Measurements from ENCODE around the gene PPP2R1B.

PPP2R1B gene

DNA sequence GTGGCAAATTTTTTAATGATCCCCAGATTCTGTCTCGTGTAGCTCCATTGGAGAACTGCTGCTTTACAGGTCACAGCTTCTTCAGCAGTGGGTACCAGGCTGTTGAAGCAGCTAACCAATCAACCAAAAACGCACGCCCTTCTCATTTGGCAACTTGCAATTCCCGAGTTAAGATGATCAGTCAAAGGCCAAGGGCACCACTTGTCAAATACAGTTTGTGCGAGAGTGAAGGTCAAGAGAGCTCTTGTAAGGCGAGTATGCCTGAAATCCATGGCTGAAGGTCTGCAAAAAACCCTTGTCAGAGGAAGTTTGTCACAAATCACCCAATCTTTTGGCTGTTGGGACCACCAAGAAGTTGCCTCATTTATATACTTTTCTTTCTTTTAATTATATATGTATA is 12.9 kb upstream of the PPP2R1B start:
- TF ChIP-seq EZH2phosphoT487 (IDR thresholded peaks at IDR 0.05; ENCODE audit: borderline replicate concordance, low read length) = no peak
- TF ChIP-seq, protein P1, sequence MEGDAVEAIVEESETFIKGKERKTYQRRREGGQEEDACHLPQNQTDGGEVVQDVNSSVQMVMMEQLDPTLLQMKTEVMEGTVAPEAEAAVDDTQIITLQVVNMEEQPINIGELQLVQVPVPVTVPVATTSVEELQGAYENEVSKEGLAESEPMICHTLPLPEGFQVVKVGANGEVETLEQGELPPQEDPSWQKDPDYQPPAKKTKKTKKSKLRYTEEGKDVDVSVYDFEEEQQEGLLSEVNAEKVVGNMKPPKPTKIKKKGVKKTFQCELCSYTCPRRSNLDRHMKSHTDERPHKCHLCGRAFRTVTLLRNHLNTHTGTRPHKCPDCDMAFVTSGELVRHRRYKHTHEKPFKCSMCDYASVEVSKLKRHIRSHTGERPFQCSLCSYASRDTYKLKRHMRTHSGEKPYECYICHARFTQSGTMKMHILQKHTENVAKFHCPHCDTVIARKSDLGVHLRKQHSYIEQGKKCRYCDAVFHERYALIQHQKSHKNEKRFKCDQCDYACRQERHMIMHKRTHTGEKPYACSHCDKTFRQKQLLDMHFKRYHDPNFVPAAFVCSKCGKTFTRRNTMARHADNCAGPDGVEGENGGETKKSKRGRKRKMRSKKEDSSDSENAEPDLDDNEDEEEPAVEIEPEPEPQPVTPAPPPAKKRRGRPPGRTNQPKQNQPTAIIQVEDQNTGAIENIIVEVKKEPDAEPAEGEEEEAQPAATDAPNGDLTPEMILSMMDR (IDR thresholded peaks at IDR 0.05; ENCODE audit: low read depth, low read length, poor library complexity, severe bottlenecking) = no peak
- Histone ChIP-seq H3K4me3 (ENCODE audit: low read length) (no peak overlapping the region), H3K9me2 (replicated peaks; ENCODE audit: control insufficient read depth, low read length) (no peaks in the 10 kb centered on the region), H3K4me1 (ENCODE audit: control insufficient read depth, low read length) (peaks cover 17% of the 10 kb centered on the region), H3K9me3 (ENCODE audit: control insufficient read depth, insufficient read depth, low read length) (no peaks in the 10 kb centered on the region), H3K79me2 (ENCODE audit: control insufficient read depth, low read length) (no peaks in the 10 kb centered on the region), H3K27me3 (ENCODE audit: control insufficient read depth, low read length) (no peaks in the 10 kb centered on the region), H3K36me3 (ENCODE audit: control insufficient read depth, low read length) (no peaks in the 10 kb centered on the region), H3K27ac (ENCODE audit: low read depth, low read length) (no peak overlapping the region), H4K20me1 (ENCODE audit: control insufficient read depth, insufficient read depth, low read depth, low read length) (no peaks in the 10 kb centered on the region), H3F3A (ENCODE audit: control insufficient read depth, insufficient read depth) (no peaks in the 10 kb centered on the region), H3K4me2 (ENCODE audit: low read length) (no peak overlapping the region)

DNA sequence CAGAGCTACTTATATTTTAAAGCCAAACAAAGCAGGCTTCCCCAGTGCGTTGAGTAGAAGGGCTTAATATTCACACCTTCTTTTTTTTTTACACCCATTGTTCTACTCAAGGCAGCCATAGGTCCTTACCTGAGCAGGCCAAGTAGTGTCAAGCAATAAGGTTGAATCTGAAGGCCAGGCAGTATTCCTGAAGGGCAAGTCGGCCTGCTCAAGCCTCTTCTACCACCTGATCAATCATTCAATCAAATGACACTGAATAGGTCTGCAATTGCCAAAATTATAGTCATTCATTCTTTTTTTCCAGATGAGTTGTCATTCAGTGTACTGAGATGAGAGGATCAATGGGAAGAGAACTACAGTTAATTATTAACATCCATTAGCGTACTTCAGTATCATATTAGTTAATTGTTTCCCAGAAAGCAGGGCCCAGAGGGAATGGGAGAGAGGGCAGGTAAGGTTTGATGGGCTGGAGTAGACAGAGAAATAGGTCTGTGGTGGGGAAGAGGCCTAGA is 11.9 kb upstream of the PPP2R1B start:
- Histone ChIP-seq H3K79me2 (ENCODE audit: control insufficient read depth, low read length) (no peaks in the 10 kb centered on the region), H3K36me3 (ENCODE audit: control insufficient read depth, low read length) (no peaks in the 10 kb centered on the region), H3K9me2 (replicated peaks; ENCODE audit: control insufficient read depth, low read length) (no peaks in the 10 kb centered on the region), H3K4me3 (ENCODE audit: low read length) (no peak overlapping the region), H3K4me2 (ENCODE audit: low read length) (no peak overlapping the region), H3K4me1 (ENCODE audit: control insufficient read depth, low read length) (peaks cover 17% of the 10 kb centered on the region), H3K27ac (ENCODE audit: low read depth, low read length) (no peak overlapping the region), H3K27me3 (ENCODE audit: control insufficient read depth, low read length) (no peaks in the 10 kb centered on the region), H3F3A (ENCODE audit: control insufficient read depth, insufficient read depth) (no peaks in the 10 kb centered on the region), H4K20me1 (ENCODE audit: control insufficient read depth, insufficient read depth, low read depth, low read length) (no peaks in the 10 kb centered on the region), H3K9me3 (ENCODE audit: control insufficient read depth, insufficient read depth, low read length) (no peaks in the 10 kb centered on the region)
- TF ChIP-seq EZH2phosphoT487 (IDR thresholded peaks at IDR 0.05; ENCODE audit: borderline replicate concordance, low read length) = no peak
- TF ChIP-seq, protein P1 (IDR thresholded peaks at IDR 0.05; ENCODE audit: low read depth, low read length, poor library complexity, severe bottlenecking) = no peak

DNA sequence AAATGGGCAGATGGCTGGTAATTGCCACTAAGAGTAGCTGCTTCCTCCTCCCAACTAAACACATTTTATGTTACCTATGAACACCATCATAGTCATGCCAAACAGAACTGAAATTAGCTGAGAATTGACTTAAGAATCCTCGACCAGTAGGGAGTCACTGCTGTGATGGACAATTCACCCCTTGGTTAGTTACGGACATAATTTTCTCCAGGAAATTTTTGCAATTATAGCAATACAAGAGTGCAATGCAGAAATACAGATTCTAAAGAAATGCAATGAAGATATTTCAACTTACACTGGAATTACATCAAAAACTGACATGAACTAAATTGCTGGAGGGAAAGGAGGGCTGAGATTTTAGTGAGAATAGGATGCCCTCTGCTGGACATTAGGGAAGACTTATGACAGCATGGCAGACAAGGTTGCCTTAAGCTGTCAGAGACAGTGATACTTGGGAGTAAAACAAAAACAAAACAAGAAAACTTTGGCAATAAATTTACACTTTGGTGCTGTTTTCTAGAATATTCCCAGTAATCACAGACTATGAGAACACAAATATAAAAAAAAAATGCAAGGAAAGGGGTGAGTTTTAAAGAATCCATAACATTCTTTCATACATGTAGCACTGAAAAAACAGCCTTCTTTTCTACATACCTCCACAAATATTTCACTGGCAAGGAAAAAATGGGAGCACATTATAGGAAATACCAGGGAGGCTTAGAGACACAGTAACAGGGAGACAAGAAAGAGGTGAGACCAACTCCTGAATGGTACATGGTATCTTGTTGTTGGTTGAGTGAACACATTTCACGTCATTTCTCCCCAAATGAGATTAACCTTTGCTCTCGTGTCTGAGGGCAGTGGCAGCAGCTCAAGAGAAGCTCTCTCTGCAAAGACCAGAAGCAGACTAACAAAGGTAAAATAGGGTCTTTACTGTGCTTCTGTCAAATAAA is 11.2 kb upstream of the PPP2R1B start:
- Histone ChIP-seq H3K4me1 (ENCODE audit: control insufficient read depth, low read length) (peaks cover 17% of the 10 kb centered on the region), H3K9me3 (ENCODE audit: control insufficient read depth, insufficient read depth, low read length) (no peaks in the 10 kb centered on the region), H3K27me3 (ENCODE audit: control insufficient read depth, low read length) (no peaks in the 10 kb centered on the region), H3K9me2 (replicated peaks; ENCODE audit: control insufficient read depth, low read length) (no peaks in the 10 kb centered on the region), H3F3A (ENCODE audit: control insufficient read depth, insufficient read depth) (no peaks in the 10 kb centered on the region), H3K4me2 (ENCODE audit: low read length) (peak overlapping the region; percentile 50), H4K20me1 (ENCODE audit: control insufficient read depth, insufficient read depth, low read depth, low read length) (no peaks in the 10 kb centered on the region), H3K27ac (ENCODE audit: low read depth, low read length) (peak overlapping the region; percentile 22), H3K36me3 (ENCODE audit: control insufficient read depth, low read length) (no peaks in the 10 kb centered on the region), H3K4me3 (ENCODE audit: low read length) (peak overlapping the region; percentile 27), H3K79me2 (ENCODE audit: control insufficient read depth, low read length) (no peaks in the 10 kb centered on the region)
- TF ChIP-seq, protein P1 (IDR thresholded peaks at IDR 0.05; ENCODE audit: low read depth, low read length, poor library complexity, severe bottlenecking) = peak; percentile 82
- TF ChIP-seq EZH2phosphoT487 (IDR thresholded peaks at IDR 0.05; ENCODE audit: borderline replicate concordance, low read length) = no peak
